Type B pancreatic cell (in vitro differentiated cells): ENCODE data around the gene SERPINB10. TPM values are rescaled to one million over a fixed set of nuclear protein-coding genes. Genes with fewer than 3 reads are reported as not detected.

Experiments used
- DNase-seq: peaks from one replicate; pipeline ENCODE4 v3.0.0; 2021; ENCODE audit warnings: mixed read lengths; ENCODE audit not compliant: unreplicated experiment; ENCODE audit errors: extremely low spot score
- H3K27ac Mint-ChIP-seq: 2 replicates; pipeline ENCODE4 v1.8.0; 2021; ENCODE audit warnings: mild to moderate bottlenecking, mixed read lengths
- H3K27me3 Mint-ChIP-seq: 2 replicates; pipeline ENCODE4 v1.8.0; 2021; ENCODE audit warnings: mixed read lengths
- H3K36me3 Mint-ChIP-seq: 2 replicates; pipeline ENCODE4 v1.8.0; 2021; ENCODE audit warnings: mixed read lengths
- H3K4me1 Mint-ChIP-seq: one replicate; pipeline ENCODE4 v1.8.0; 2021; ENCODE audit warnings: mixed read lengths; ENCODE audit not compliant: unreplicated experiment
- H3K4me3 Mint-ChIP-seq: 2 replicates; pipeline ENCODE4 v1.8.0; 2021; ENCODE audit warnings: mild to moderate bottlenecking, mixed read lengths
- H3K9me3 Mint-ChIP-seq: 2 replicates; pipeline ENCODE4 v1.8.0; 2021; ENCODE audit warnings: mixed read lengths
- total RNA-seq: library from RNA; stranded (reverse); gene quantifications from 2 replicates; pipeline ENCODE4 v1.2.1, GENCODE V29; 2021; ENCODE audit warnings: low replicate concordance
- TF ChIP-seq, protein P1 (sequence below): fragments of 200-600 bp; sonication (generic); conservative IDR thresholded peaks from 2 replicates; pipeline ENCODE4 v1.5.0; 2021; ENCODE audit warnings: antibody characterized with exemption, mild to moderate bottlenecking

SERPINB10 gene
- total RNA-seq, 1 donor from 2014 or later: not detected

DNA sequence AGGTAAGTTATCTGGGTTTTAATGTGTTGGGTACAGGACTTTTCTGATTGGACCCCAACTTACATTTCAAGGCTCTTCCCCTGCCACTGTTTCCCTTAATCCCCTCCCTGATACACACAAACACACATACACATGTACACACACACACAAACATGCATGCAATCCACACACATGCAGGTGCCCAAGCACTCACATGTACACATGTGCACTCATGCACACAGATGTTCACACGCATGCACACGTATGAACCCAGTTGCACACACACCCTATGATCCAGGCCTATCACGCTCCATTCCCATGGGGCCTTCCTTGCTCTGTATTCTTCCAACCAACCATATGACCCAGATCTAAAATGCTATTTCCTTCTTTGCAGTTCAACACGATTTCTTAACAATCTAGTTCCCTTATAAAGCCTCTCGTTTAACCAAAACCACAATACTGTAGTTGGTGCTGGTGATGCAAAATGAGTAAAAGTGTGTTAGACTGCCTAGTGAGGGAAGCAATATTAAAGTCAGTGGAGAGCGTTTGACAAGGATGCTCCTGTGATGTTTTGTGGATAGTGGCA lies 73.2 kb downstream of the SERPINB10 start:
- H3K27ac Mint-ChIP-seq: no peak overlapping the region
- H3K36me3 Mint-ChIP-seq: peaks cover 4% of the 10 kb centered on the region
- no peak overlapping the region for H3K4me3 Mint-ChIP-seq
- TF ChIP-seq, protein P1, sequence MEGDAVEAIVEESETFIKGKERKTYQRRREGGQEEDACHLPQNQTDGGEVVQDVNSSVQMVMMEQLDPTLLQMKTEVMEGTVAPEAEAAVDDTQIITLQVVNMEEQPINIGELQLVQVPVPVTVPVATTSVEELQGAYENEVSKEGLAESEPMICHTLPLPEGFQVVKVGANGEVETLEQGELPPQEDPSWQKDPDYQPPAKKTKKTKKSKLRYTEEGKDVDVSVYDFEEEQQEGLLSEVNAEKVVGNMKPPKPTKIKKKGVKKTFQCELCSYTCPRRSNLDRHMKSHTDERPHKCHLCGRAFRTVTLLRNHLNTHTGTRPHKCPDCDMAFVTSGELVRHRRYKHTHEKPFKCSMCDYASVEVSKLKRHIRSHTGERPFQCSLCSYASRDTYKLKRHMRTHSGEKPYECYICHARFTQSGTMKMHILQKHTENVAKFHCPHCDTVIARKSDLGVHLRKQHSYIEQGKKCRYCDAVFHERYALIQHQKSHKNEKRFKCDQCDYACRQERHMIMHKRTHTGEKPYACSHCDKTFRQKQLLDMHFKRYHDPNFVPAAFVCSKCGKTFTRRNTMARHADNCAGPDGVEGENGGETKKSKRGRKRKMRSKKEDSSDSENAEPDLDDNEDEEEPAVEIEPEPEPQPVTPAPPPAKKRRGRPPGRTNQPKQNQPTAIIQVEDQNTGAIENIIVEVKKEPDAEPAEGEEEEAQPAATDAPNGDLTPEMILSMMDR: no peak
- peaks cover 13% of the 10 kb centered on the region for H3K4me1 Mint-ChIP-seq
- H3K9me3 Mint-ChIP-seq: no peaks in the 10 kb centered on the region
- DNase-seq: no peak
- no peaks in the 10 kb centered on the region for H3K27me3 Mint-ChIP-seq

DNA sequence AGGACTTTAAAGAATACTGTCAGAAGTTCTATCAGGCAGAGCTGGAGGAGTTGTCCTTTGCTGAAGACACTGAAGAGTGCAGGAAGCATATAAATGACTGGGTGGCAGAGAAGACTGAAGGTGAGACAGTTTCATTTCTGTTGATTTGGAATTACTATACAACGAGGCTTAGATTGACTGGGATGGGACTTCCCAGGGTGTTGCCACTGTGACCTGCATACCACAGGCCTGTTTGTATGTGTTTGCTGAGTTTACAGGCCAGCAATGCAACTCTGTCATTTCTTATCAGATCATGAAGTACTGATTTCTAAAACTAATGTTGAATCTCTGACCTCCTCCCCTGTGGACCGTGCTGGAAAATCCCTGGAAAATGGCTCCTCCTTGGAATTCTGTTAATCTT lies 74.0 kb downstream of the SERPINB10 start:
- Mint-ChIP-seq H3K9me3 (no peaks in the 10 kb centered on the region), H3K4me3 (no peak overlapping the region), H3K4me1 (peaks cover 13% of the 10 kb centered on the region), H3K27me3 (no peaks in the 10 kb centered on the region), H3K36me3 (peaks cover 4% of the 10 kb centered on the region), H3K27ac (no peak overlapping the region)
- TF ChIP-seq, protein P1: no peak
- DNase-seq: no peak

DNA sequence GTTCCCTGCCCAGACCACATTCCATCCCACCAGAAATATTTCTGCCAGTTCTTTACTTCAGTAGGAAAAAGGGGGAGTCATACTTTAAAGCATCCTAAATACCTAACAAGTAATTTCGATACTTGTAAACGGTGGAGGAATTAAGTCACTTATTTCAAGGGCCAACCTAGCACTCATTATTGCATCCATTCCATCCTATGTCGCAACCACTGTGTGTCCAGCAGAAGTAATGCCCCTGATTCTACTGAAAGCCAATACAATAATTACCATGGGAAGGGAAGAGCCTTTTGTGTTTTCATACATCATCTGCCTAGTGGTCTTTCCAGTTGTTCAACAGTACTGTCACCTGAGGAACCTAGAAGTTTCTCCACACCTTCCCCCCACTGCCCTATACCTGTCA lies 74.6 kb downstream of the SERPINB10 start:
- Mint-ChIP-seq H3K4me1 (peaks cover 13% of the 10 kb centered on the region), H3K36me3 (peaks cover 4% of the 10 kb centered on the region), H3K27ac (no peak overlapping the region)

More for the DNA sequence above, 74.6 kb downstream of the SERPINB10 start:
- TF ChIP-seq, protein P1: no peak
- no peak for DNase-seq
- H3K9me3 Mint-ChIP-seq: no peaks in the 10 kb centered on the region
- H3K4me3 Mint-ChIP-seq: no peak overlapping the region
- H3K27me3 Mint-ChIP-seq: no peaks in the 10 kb centered on the region

Other genes with a start within 250 kb of the SERPINB10 start
- 0.86 and 0.94 TPM in 2 replicates for gene SERPINB3, start 246.1 kb upstream of the SERPINB10 start, total RNA-seq
- gene SERPINB11, start 205.0 kb upstream of the SERPINB10 start, total RNA-seq: 1.3 and 1.4 TPM in 2 replicates
- gene SERPINB7, start 132.5 kb upstream of the SERPINB10 start, total RNA-seq: 15.2 and 78.2 TPM in 2 replicates
- gene SERPINB2, start 20.3 kb upstream of the SERPINB10 start, total RNA-seq: 45.2 and 121 TPM in 2 replicates
- 1.6 and 4.5 TPM in 2 replicates for gene HMSD, start 41.3 kb downstream of the SERPINB10 start, total RNA-seq
- gene SERPINB8, start 62.1 kb downstream of the SERPINB10 start, total RNA-seq: 7.4 and 17.9 TPM in 2 replicates
- not detected in 2 replicates for gene LINC00305, start 241.1 kb downstream of the SERPINB10 start, total RNA-seq